ENCODE measurements around the gene DEK. TPM values are rescaled to one million over a fixed set of nuclear protein-coding genes. Genes with fewer than 3 reads are reported as not detected.

The DEK gene
- total RNA-seq, 1 experiment from 2014 or later, result 108 TPM

GRCh38 chr6:18277237-18278006 is 13.1 kb upstream of the DEK start:
- ChIA-PET POLR2A (no interaction called here), CTCF (no interaction called here), RAD21 (ENCODE audit: low non-redundant PET in 1 of 2, low total read pairs in 2 of 2, uncharacterized antibody in 2 of 2, unreplicated experiment in 2 of 2) (no interaction called here)
- Histone ChIP-seq H3K4me3 (replicated peaks in 1 of 2; ENCODE audit: low read depth in 1 of 2, low read length in 2 of 2) (no peak overlapping the region), H3K36me3 (ENCODE audit: control insufficient read depth in 1 of 2, insufficient read depth in 2 of 2, low read length in 2 of 2) (no peaks in the 10 kb centered on the region), H2AFZ (ENCODE audit: low read depth, low read length, poor library complexity, severe bottlenecking) (no peak overlapping the region), H3K9ac (ENCODE audit: low read length) (no peak overlapping the region), H3K79me2 (ENCODE audit: insufficient read depth, low read length) (no peaks in the 10 kb centered on the region), H3K27ac (ENCODE audit: low read depth, low read length) (no peak overlapping the region), H3K4me2 (ENCODE audit: low read length) (no peak overlapping the region), H3K27me3 (ENCODE audit: insufficient read depth, low read length) (no peaks in the 10 kb centered on the region), H3K9me3 (ENCODE audit: control insufficient read depth in 1 of 2, insufficient read depth in 1 of 2, low read depth in 1 of 2, low read length in 2 of 2) (no peaks in the 10 kb centered on the region), H3K9me2 (ENCODE audit: insufficient read depth) (no peaks in the 10 kb centered on the region), H3K4me1 (ENCODE audit: control insufficient read depth in 1 of 2, insufficient read depth in 2 of 2, low read length in 2 of 2) (no peaks in the 10 kb centered on the region), H4K20me1 (ENCODE audit: insufficient read depth) (no peaks in the 10 kb centered on the region)
- DNase-seq (ENCODE audit: low read depth, low spot score) (no peak), ATAC-seq (no peak)
- intact Hi-C loops (cut with micrococcal nuclease), result no loop called here
- no peak for TF ChIP-seq TCF7L2 (IDR thresholded peaks at IDR 0.05; ENCODE audit: borderline replicate concordance, extremely low read depth, insufficient read depth, insufficient read length)
- no peak for TF ChIP-seq ZFX (IDR thresholded peaks at IDR 0.05)
- TF ChIP-seq POLR2AphosphoS5 (IDR thresholded peaks at IDR 0.05; ENCODE audit: low read depth, low read length), result no peak
- BruUV-seq (replicated peaks), result no TSS peak

DNA sequence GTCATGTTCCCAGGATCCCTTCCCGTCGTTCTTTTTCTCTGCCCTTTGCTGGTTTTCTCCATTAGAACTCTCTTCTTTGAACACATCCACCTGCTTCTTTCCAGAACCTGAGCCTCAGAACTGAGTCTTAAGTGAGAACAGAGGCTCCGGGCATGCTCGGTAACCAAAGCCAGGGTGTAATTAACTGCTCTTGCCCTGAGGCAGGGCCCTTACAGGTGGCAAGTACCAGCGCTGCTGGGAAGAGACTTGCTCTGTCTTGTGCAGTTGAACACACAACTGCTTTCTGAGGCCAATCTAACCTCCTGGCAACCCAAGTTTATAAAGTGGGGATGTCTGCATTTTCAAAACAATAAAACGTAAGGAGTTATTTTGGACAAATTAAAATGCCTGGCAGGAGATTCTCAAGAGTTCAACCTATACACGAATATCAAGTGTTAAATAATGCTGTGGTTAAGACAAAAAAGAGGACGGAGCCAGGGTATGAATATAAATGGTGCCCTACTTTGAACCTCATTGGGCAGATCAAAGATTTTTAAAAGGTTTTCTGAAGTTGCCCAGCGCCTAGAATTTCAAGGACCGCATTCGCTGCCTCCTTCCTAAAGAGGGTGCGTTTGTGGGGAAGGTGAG is 12.4 kb upstream of the DEK start:
- no peak overlapping the region for H3K9ac ChIP-seq (ENCODE audit: low read length)
- H3K79me2 ChIP-seq (ENCODE audit: insufficient read depth, low read length), result no peaks in the 10 kb centered on the region
- no peak overlapping the region for H3K4me3 ChIP-seq (replicated peaks in 1 of 2; ENCODE audit: low read depth in 1 of 2, low read length in 2 of 2)
- no peaks in the 10 kb centered on the region for H3K27me3 ChIP-seq (ENCODE audit: insufficient read depth, low read length)
- H3K27ac ChIP-seq (ENCODE audit: low read depth, low read length), result no peak overlapping the region
- no peaks in the 10 kb centered on the region for H3K9me3 ChIP-seq (ENCODE audit: control insufficient read depth in 1 of 2, insufficient read depth in 1 of 2, low read depth in 1 of 2, low read length in 2 of 2)
- intact Hi-C loops (cut with micrococcal nuclease), result no loop called here
- ChIA-PET RAD21 (ENCODE audit: low non-redundant PET in 1 of 2, low total read pairs in 2 of 2, uncharacterized antibody in 2 of 2, unreplicated experiment in 2 of 2) (no interaction called here), CTCF (no interaction called here), POLR2A (no interaction called here)
- H3K36me3 ChIP-seq (ENCODE audit: control insufficient read depth in 1 of 2, insufficient read depth in 2 of 2, low read length in 2 of 2), result no peaks in the 10 kb centered on the region
- no peak overlapping the region for H3K4me2 ChIP-seq (ENCODE audit: low read length)
- H3K4me1 ChIP-seq (ENCODE audit: control insufficient read depth in 1 of 2, insufficient read depth in 2 of 2, low read length in 2 of 2), result no peaks in the 10 kb centered on the region
- ATAC-seq (no peak), DNase-seq (ENCODE audit: low read depth, low spot score) (no peak)
- no peaks in the 10 kb centered on the region for H3K9me2 ChIP-seq (ENCODE audit: insufficient read depth)
- no peaks in the 10 kb centered on the region for H4K20me1 ChIP-seq (ENCODE audit: insufficient read depth)
- H2AFZ ChIP-seq (ENCODE audit: low read depth, low read length, poor library complexity, severe bottlenecking), result no peak overlapping the region
- BruUV-seq (replicated peaks), result no TSS peak
- TF ChIP-seq CTCF (IDR thresholded peaks at IDR 0.05 in 2 of 3, conservative IDR thresholded peaks at IDR 0.05 in 1 of 3; ENCODE audit: borderline replicate concordance in 1 of 3, insufficient read depth in 1 of 3, low read depth in 2 of 3, low read length in 2 of 3) (no peak), REST (IDR thresholded peaks at IDR 0.05; ENCODE audit: low read depth) (no peak), SIN3A (IDR thresholded peaks at IDR 0.05; ENCODE audit: low read depth) (no peak), CBX3 (IDR thresholded peaks at IDR 0.05; ENCODE audit: low read depth) (no peak), CEBPB (IDR thresholded peaks at IDR 0.05; ENCODE audit: low read depth) (no peak), EGR1 (IDR thresholded peaks at IDR 0.05; ENCODE audit: low read depth) (no peak), ELF1 (IDR thresholded peaks at IDR 0.05; ENCODE audit: borderline replicate concordance, low read depth) (no peak)
- TF ChIP-seq, protein P1, sequence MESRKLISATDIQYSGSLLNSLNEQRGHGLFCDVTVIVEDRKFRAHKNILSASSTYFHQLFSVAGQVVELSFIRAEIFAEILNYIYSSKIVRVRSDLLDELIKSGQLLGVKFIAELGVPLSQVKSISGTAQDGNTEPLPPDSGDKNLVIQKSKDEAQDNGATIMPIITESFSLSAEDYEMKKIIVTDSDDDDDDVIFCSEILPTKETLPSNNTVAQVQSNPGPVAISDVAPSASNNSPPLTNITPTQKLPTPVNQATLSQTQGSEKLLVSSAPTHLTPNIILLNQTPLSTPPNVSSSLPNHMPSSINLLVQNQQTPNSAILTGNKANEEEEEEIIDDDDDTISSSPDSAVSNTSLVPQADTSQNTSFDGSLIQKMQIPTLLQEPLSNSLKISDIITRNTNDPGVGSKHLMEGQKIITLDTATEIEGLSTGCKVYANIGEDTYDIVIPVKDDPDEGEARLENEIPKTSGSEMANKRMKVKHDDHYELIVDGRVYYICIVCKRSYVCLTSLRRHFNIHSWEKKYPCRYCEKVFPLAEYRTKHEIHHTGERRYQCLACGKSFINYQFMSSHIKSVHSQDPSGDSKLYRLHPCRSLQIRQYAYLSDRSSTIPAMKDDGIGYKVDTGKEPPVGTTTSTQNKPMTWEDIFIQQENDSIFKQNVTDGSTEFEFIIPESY (IDR thresholded peaks at IDR 0.05; ENCODE audit: extremely low read depth, insufficient replicate concordance, low read length), result no peak

Measured in HCT116 (cell line).